Vagina (tissue), 2 donors: ENCODE measurements around the gene RNF223.

Source experiments
- POLR2A ChIP-seq, 2 donors: fragments of 450-650 bp; IDR thresholded peaks; one replicate each; pipeline ENCODE4 v1.6.1; 2017; ENCODE audit warnings: antibody characterized with exemption in 2 of 2, mild to moderate bottlenecking in 2 of 2, moderate library complexity in 2 of 2
- TF ChIP-seq, protein P1 (sequence below), 3 experiments: fragments of 450-650 bp in 2 of 3; fragments of 200-600 bp in 1 of 3; sonication (generic) in 1 of 3; IDR thresholded peaks; one replicate each; pipeline ENCODE4 v1.5.1; 2017 to 2019; ENCODE audit warnings: antibody characterized with exemption in 3 of 3, mild to moderate bottlenecking in 2 of 3, moderate library complexity in 2 of 3

DNA sequence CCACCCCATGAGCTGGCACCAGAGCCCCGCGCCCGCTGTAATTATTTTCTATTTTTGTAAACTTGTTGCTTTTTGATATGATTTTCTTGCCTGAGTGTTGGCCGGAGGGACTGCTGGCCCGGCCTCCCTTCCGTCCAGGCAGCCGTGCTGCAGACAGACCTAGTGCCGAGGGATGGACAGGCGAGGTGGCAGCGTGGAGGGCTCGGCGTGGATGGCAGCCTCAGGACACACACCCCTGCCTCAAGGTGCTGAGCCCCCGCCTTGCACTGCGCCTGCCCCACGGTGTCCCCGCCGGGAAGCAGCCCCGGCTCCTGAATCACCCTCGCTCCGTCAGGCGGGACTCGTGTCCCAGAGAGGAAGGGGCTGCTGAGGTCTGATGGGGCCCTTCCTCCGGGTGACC, 19.1 kb downstream of the RNF223 start:
- no peak for TF ChIP-seq POLR2A (IDR thresholded peaks at IDR 0.05)
- TF ChIP-seq, protein P1, sequence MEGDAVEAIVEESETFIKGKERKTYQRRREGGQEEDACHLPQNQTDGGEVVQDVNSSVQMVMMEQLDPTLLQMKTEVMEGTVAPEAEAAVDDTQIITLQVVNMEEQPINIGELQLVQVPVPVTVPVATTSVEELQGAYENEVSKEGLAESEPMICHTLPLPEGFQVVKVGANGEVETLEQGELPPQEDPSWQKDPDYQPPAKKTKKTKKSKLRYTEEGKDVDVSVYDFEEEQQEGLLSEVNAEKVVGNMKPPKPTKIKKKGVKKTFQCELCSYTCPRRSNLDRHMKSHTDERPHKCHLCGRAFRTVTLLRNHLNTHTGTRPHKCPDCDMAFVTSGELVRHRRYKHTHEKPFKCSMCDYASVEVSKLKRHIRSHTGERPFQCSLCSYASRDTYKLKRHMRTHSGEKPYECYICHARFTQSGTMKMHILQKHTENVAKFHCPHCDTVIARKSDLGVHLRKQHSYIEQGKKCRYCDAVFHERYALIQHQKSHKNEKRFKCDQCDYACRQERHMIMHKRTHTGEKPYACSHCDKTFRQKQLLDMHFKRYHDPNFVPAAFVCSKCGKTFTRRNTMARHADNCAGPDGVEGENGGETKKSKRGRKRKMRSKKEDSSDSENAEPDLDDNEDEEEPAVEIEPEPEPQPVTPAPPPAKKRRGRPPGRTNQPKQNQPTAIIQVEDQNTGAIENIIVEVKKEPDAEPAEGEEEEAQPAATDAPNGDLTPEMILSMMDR (IDR thresholded peaks at IDR 0.05) = no peak
